GM12873 (cell line): ENCODE data around the gene HBQ1.

ENCODE experiments used
- TF ChIP-seq, protein P1 (sequence below): IDR thresholded peaks from 2 replicates; pipeline ENCODE4 v1.5.1; 2012; ENCODE audit warnings: low read depth, mild to moderate bottlenecking, moderate library complexity, low read length, control low read depth; ENCODE audit not compliant: insufficient read depth; ENCODE audit errors: missing control alignments

HBQ1 gene

DNA sequence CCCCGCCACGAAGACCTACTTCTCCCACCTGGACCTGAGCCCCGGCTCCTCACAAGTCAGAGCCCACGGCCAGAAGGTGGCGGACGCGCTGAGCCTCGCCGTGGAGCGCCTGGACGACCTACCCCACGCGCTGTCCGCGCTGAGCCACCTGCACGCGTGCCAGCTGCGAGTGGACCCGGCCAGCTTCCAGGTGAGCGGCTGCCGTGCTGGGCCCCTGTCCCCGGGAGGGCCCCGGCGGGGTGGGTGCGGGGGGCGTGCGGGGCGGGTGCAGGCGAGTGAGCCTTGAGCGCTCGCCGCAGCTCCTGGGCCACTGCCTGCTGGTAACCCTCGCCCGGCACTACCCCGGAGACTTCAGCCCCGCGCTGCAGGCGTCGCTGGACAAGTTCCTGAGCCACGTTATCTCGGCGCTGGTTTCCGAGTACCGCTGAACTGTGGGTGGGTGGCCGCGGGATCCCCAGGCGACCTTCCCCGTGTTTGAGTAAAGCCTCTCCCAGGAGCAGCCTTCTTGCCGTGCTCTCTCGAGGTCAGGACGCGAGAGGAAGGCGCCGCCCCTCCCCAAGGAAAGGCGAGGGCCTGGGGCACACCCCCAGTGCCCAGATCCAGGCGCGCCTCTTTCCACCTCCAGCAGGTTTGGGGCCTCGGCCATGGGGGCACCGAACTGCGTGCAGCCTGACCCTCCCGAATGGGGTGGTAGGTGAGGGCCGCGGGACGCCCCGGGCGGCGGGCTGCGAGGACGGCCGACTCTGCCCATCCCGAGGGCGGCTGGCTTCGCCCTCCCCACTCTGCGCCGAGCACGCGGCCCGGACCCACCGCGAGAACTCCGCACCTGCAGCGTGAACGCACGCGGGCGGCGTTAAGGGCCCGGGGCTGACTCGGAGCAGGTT is 664 bp downstream of the HBQ1 start:
- TF ChIP-seq, protein P1, sequence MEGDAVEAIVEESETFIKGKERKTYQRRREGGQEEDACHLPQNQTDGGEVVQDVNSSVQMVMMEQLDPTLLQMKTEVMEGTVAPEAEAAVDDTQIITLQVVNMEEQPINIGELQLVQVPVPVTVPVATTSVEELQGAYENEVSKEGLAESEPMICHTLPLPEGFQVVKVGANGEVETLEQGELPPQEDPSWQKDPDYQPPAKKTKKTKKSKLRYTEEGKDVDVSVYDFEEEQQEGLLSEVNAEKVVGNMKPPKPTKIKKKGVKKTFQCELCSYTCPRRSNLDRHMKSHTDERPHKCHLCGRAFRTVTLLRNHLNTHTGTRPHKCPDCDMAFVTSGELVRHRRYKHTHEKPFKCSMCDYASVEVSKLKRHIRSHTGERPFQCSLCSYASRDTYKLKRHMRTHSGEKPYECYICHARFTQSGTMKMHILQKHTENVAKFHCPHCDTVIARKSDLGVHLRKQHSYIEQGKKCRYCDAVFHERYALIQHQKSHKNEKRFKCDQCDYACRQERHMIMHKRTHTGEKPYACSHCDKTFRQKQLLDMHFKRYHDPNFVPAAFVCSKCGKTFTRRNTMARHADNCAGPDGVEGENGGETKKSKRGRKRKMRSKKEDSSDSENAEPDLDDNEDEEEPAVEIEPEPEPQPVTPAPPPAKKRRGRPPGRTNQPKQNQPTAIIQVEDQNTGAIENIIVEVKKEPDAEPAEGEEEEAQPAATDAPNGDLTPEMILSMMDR = no peak

DNA sequence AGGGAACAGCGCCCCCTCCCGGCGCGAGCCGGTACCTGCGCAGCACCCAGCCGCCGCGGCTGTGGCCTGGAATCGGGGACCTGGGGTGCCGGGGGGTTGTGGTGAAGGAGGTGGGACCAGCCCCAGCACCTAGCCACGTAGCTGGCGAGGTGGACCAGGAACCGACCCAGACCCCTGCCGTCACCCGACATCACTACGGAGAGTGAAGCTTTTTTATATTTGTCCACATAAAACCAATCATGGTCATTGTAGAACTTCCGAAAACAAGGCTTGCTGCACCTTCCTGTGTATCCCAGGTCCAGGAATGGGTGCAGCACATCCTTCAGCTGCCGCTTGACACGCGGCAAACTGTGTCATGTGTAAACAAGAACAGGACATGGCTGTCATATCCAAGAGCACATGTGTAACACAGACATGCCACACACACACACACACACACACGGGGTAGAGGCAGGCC is 1.3 kb downstream of the HBQ1 start:
- TF ChIP-seq, protein P1 = peak; percentile 92

DNA sequence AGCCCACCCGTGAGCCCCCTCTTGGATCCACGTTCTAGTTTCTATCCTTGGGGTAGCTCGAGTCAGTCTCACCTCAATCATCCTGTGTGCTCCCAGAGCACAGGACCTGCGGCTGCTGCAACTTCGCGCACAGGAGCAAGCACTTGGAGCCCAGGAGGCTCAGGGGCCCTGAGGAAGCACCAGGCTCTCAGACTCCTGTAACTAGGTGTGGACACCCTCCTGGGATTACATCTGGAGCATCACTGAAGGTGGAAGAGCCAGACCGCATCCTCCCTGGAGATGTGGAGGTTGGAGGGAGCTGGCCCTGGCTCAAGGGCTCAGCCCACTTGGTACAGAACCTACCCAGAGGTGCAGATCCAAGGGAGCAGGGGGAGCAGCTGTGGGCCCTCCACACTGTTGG is 2.7 kb downstream of the HBQ1 start:
- TF ChIP-seq, protein P1 = no peak

DNA sequence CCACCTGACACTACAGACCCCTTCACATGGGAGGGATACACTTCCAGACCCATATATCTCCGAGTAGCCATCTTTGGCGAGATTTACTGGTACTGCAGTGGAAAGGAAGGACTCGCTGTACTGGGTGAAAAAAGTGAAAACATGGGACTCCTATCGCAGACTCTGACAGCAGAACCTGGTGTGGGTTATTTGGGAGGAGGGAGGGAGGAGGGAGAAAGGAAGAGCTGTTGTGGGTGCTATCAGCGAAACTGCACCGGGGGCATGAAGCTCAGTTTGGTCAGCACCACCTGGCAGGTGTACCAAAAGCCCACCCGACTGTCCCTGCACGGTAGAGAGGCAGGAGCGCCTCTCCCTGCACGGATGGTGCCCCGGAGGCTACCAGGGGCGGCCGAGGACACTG is 5.0 kb downstream of the HBQ1 start:
- TF ChIP-seq, protein P1 = no peak

DNA sequence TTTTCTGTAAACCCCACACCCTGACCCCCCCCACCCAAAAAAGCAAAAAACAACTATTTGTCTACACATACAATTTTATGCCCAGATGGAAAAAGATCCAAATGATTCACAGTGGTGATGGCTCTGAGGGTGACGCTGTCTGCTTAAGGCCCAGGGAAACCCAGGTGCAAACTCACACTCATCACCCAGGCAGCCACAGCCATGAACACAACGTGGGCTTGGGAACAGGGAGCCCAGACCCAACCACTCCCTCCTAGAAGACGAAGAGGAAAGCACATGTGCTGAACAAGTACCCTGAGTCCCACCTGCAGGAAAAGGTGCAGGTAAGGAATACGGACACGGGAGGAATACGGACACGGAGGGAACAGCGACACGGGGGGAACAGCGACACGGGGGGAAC is 5.4 kb downstream of the HBQ1 start:
- TF ChIP-seq, protein P1 = no peak

DNA sequence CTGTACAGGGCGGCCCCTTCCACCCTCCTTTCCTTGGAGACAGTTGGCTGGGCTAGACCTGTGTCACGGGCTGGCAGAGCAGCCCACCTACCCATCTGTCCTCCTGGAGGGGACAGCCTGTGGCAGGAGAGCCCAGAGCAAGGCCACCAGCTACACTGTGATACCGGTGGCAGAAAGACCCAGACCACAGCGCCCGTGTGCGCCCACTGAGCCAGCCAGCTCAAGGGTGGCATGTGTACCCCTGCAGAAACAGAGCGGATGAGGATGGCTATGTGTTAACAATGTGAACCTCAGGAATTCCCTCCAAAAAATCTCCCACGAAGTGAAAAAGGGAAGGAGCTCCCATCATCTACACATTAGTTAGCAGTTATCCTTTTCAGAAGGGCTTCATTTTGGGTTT is 7.1 kb downstream of the HBQ1 start:
- TF ChIP-seq, protein P1 = no peak

DNA sequence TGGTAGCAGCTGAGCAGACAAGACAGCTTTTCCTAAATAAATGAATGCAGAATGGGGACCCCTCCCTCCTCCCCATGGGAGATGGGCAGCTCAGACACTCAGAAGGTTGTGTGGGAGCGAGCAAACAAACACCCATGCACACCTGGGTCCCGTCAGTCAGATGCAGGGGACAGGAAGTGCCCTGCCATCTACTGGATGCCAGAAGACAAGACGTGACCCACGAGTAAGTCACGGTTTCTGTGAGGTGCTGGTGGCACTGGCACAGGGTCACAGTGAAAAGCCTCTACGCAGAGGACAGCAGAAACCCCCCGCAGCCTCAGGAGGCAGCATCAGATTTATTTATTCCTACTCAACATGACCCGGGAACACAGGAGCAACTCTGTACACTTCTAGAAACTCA is 8.4 kb downstream of the HBQ1 start:
- TF ChIP-seq, protein P1 = peak; percentile 50
